KMS-11 (cell line): ENCODE results near the gene PTPRT.

Experiments used
- H2AFZ ChIP-seq: fragments of 200-600 bp; sonication (generic); 2 replicates; pipeline ENCODE4 v1.6.1; 2016; ENCODE audit warnings: antibody characterized with exemption, mixed run types, low read depth
- H3K27ac ChIP-seq: fragments of 200-600 bp; sonication (generic); 2 replicates; pipeline ENCODE4 v1.6.1; 2016; ENCODE audit warnings: mild to moderate bottlenecking, mixed run types
- H3K27me3 ChIP-seq: fragments of 200-600 bp; sonication (generic); 2 replicates; pipeline ENCODE4 v1.6.1; 2017; ENCODE audit warnings: mild to moderate bottlenecking, low read depth, mixed run types, moderate library complexity; ENCODE audit not compliant: insufficient read depth
- H3K36me3 ChIP-seq: fragments of 200-600 bp; sonication (generic); 2 replicates; pipeline ENCODE4 v1.6.1; 2017; ENCODE audit warnings: mild to moderate bottlenecking, mixed run types; ENCODE audit not compliant: insufficient read depth
- H3K4me1 ChIP-seq: fragments of 200-600 bp; sonication (generic); 2 replicates; pipeline ENCODE4 v1.6.1; 2016; ENCODE audit warnings: mild to moderate bottlenecking, low read depth, mixed run types; ENCODE audit not compliant: poor library complexity, severe bottlenecking
- H3K4me2 ChIP-seq: fragments of 200-600 bp; sonication (generic); 2 replicates; pipeline ENCODE4 v1.7.0; 2016; ENCODE audit warnings: mild to moderate bottlenecking, mixed run types
- H3K4me3 ChIP-seq: fragments of 200-600 bp; sonication (generic); IDR thresholded peaks from 2 replicates; pipeline ENCODE4 v1.6.1; 2017; ENCODE audit warnings: low read depth, low read length, mixed read lengths; ENCODE audit not compliant: insufficient read depth
- H3K79me2 ChIP-seq: fragments of 200-600 bp; sonication (generic); 2 replicates; pipeline ENCODE4 v1.6.1; 2016; ENCODE audit warnings: low read depth, mixed run types; ENCODE audit not compliant: insufficient read depth
- H3K9ac ChIP-seq: fragments of 200-600 bp; sonication (generic); 2 replicates; pipeline ENCODE4 v1.6.1; 2016; ENCODE audit warnings: mild to moderate bottlenecking, mixed run types
- H4K20me1 ChIP-seq: fragments of 200-600 bp; sonication (generic); 2 replicates; pipeline ENCODE4 v1.6.1; 2016; ENCODE audit warnings: mild to moderate bottlenecking, mixed run types; ENCODE audit not compliant: insufficient read depth
- TF ChIP-seq, protein P1 (sequence below): fragments of 200-600 bp; sonication (generic); conservative IDR thresholded peaks from 2 replicates; pipeline ENCODE4 v1.6.1; 2017; ENCODE audit warnings: low read depth, mild to moderate bottlenecking, antibody characterized with exemption, low read length, moderate library complexity, mixed read lengths

The PTPRT gene

DNA sequence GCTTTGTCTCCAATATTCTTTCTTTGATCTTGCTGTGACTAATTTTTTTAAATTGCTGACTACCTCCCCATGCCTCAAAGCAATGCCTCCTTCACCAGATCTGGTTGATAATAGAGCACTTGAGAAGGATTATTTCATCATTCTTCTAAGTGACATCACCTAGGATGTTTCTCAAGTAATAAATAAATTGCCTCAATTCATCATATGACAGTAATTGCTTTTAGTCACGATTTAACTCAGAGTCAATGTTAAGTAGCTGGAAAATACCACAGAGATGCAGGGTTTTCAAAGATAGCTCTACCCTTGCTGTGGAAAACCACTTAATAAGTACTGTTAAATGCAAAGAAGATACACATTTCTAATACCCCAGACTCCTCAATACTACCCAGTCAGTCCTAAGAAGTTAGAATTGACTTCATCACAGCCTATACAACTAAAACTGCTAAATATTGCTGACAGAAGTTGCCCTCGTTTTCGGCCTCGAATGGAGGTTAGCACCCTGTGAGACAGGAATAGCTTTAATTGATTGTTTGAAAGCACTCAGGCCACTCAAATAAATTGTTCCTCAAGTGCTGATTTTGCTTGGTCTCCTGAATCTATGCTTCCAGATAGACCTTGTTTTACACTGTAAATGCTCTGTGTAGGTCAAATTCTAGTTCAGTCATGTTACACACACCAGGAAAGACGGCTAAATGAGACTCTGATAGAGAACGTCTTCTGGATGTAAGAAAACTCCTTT, 931.0 kb downstream of the PTPRT start:
- H4K20me1 ChIP-seq, result no peaks in the 10 kb centered on the region
- H3K4me1 ChIP-seq, result no peaks in the 10 kb centered on the region
- H3K4me3 ChIP-seq, result no peak overlapping the region
- TF ChIP-seq, protein P1, sequence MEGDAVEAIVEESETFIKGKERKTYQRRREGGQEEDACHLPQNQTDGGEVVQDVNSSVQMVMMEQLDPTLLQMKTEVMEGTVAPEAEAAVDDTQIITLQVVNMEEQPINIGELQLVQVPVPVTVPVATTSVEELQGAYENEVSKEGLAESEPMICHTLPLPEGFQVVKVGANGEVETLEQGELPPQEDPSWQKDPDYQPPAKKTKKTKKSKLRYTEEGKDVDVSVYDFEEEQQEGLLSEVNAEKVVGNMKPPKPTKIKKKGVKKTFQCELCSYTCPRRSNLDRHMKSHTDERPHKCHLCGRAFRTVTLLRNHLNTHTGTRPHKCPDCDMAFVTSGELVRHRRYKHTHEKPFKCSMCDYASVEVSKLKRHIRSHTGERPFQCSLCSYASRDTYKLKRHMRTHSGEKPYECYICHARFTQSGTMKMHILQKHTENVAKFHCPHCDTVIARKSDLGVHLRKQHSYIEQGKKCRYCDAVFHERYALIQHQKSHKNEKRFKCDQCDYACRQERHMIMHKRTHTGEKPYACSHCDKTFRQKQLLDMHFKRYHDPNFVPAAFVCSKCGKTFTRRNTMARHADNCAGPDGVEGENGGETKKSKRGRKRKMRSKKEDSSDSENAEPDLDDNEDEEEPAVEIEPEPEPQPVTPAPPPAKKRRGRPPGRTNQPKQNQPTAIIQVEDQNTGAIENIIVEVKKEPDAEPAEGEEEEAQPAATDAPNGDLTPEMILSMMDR, result no peak
- no peak overlapping the region for H3K27ac ChIP-seq
- no peaks in the 10 kb centered on the region for H3K27me3 ChIP-seq
- no peak overlapping the region for H3K9ac ChIP-seq
- H3K36me3 ChIP-seq, result no peaks in the 10 kb centered on the region
- no peak overlapping the region for H3K4me2 ChIP-seq
- H2AFZ ChIP-seq, result no peak overlapping the region
- no peaks in the 10 kb centered on the region for H3K79me2 ChIP-seq

DNA sequence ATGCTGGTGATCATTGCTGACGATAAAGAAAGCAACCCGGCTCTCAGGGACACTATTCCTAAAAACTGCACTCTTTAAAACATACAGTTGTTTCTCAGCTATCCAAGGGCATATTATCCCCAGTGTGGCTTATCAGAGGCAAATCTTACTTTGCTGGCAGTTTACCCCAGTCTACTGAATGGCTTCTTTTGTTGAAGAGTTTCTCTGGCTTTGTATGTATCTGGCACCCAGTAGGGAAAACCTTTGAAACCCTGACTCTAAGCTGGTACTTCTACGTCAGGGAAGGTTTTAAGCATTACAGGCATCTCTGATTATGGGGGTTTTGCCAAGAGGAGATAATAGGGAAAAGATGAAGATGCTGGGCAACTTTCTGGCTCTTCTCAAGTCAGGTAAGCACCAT, 933.9 kb downstream of the PTPRT start:
- Histone ChIP-seq H4K20me1 (no peaks in the 10 kb centered on the region), H3K27me3 (no peaks in the 10 kb centered on the region), H3K4me3 (no peak overlapping the region), H3K9ac (no peak overlapping the region), H3K4me1 (no peaks in the 10 kb centered on the region), H2AFZ (no peak overlapping the region), H3K27ac (no peak overlapping the region), H3K4me2 (no peak overlapping the region), H3K79me2 (no peaks in the 10 kb centered on the region), H3K36me3 (no peaks in the 10 kb centered on the region)
- TF ChIP-seq, protein P1, result no peak

- no peaks in the 10 kb centered on the region for H3K36me3 ChIP-seq
- no peak overlapping the region for H3K27ac ChIP-seq
- H3K27me3 ChIP-seq, result no peaks in the 10 kb centered on the region
- no peaks in the 10 kb centered on the region for H3K4me1 ChIP-seq
- H3K4me3 ChIP-seq, result no peak overlapping the region
- H3K79me2 ChIP-seq, result no peaks in the 10 kb centered on the region
- TF ChIP-seq, protein P1, result no peak
- H3K4me2 ChIP-seq, result no peak overlapping the region
- no peak overlapping the region for H2AFZ ChIP-seq
- H4K20me1 ChIP-seq, result no peaks in the 10 kb centered on the region
- H3K9ac ChIP-seq, result no peak overlapping the region
Observed at GRCh38 chr20:42254673-42255072, 935.0 kb downstream of the PTPRT start.

DNA sequence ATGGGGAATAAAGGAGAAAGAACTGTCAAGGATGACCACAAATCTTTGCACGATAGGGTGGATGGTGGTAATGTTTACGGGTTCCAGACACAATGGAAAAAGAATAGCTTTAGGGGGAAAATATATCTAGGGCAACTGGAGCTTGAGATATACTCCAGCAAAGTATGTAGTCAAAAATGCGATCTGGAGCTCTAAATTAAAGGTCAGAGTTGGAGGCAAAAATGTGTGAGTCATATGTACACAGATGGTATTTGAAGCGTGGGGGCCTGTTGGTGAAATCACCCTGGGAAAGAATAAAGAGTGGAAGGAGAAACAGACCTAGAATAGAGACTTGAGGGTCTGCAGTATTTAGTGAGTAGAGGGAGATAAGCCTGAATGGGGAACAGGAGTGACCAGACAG, 937.6 kb downstream of the PTPRT start:
- no peak overlapping the region for H3K4me3 ChIP-seq
- H3K27me3 ChIP-seq, result no peaks in the 10 kb centered on the region
- H3K36me3 ChIP-seq, result no peaks in the 10 kb centered on the region
- no peaks in the 10 kb centered on the region for H4K20me1 ChIP-seq
- H2AFZ ChIP-seq, result no peak overlapping the region
- H3K9ac ChIP-seq, result no peak overlapping the region
- no peaks in the 10 kb centered on the region for H3K4me1 ChIP-seq
- no peak overlapping the region for H3K27ac ChIP-seq
- no peak overlapping the region for H3K4me2 ChIP-seq
- no peaks in the 10 kb centered on the region for H3K79me2 ChIP-seq
- TF ChIP-seq, protein P1, result no peak
